AG04450 (cell line): Measurements from ENCODE around the gene JUNB. TPM values are rescaled to one million over a fixed set of nuclear protein-coding genes. Genes with fewer than 3 reads are reported as not detected.

Experiments
- CTCF ChIA-PET: fragments of 300-600, 350-600 bp; formaldehyde crosslinking; extraction: SDS; loops from one replicate; lab custom pipeline; 2022; ENCODE audit warnings: antibody characterized with exemption, inconsistent platforms; lab: Charles Lee
- POLR2A ChIA-PET: fragments of 350-600 bp; formaldehyde crosslinking; extraction: SDS; loops from one replicate; lab custom pipeline; 2021; ENCODE audit warnings: antibody characterized with exemption, inconsistent platforms; lab: Yijun Ruan, JAX
- DNase-seq: peaks from one replicate; pipeline ENCODE4 v3.0.0-alpha.2; 2011; ENCODE audit warnings: low read depth, low spot score
- H3K27ac ChIP-seq: one replicate; pipeline ENCODE4 v1.5.1; 2012; ENCODE audit warnings: low read depth, low read length, control low read depth
- H3K27me3 ChIP-seq: one replicate; pipeline ENCODE4 v1.6.0; 2012; ENCODE audit warnings: low read length; ENCODE audit not compliant: control insufficient read depth, insufficient read depth
- H3K4me3 ChIP-seq: 2 replicates; pipeline ENCODE4 v1.5.1; 2011; ENCODE audit warnings: mild to moderate bottlenecking, low read depth, low read length, control low read depth
- H3K9me3 ChIP-seq: 2 replicates; pipeline ENCODE4 v1.5.1; 2012; ENCODE audit warnings: low read length; ENCODE audit not compliant: control insufficient read depth, insufficient read depth
- CTCF ChIP-seq: IDR thresholded peaks from 2 replicates; pipeline ENCODE4 v1.5.1; 2011; ENCODE audit warnings: low read depth, low read length, control low read depth, inconsistent platforms
- polyA plus RNA-seq: library from polyadenylated mRNA; depleted of rRNA; stranded (reverse); fragments of >200 nt; gene quantifications from 2 replicates; pipeline ENCODE4 v1.2.3, GENCODE V29; 2011; rRNA removed
- small RNA-seq: library from RNA; depleted of rRNA; stranded (forward); fragments of <200 nt; gene quantifications from one replicate; pipeline ENCODE3, GENCODE V24; 2012; ENCODE audit warnings: low read depth; ENCODE audit not compliant: insufficient read length

Gene JUNB
- polyA plus RNA-seq, 1 experiment: 24.1 TPM

GRCh38 chr19:12842511-12842910 is 51.2 kb downstream of the JUNB start:
- no peak overlapping the region for H3K4me3 ChIP-seq
- ChIA-PET CTCF (no interaction called here), POLR2A (no interaction called here)
- no peak overlapping the region for H3K27ac ChIP-seq
- peaks cover 50% of the 10 kb centered on the region for H3K27me3 ChIP-seq
- H3K9me3 ChIP-seq: peaks cover 5% of the 10 kb centered on the region; the same call in 1 of the 2 replicates
- DNase-seq: no peak
- TF ChIP-seq CTCF: no peak

Small RNAs within 50 kb of the gene (small RNA-seq; reads per million reads assigned to genes)
- not detected for gene MIR5684

Other genes starting within 250 kb of the JUNB start
- 3.3 and 4.6 TPM in 2 replicates for gene ZNF564, start 240.0 kb upstream of the JUNB start, polyA plus RNA-seq
- gene ZNF490, start 180.7 kb upstream of the JUNB start, polyA plus RNA-seq: 3.7 and 4.3 TPM in 2 replicates
- gene ZNF791, start 180.6 kb upstream of the JUNB start, polyA plus RNA-seq: 13.1 and 15.8 TPM in 2 replicates
- 30.9 and 39.5 TPM in 2 replicates for gene MAN2B1, start 124.7 kb upstream of the JUNB start, polyA plus RNA-seq
- 5.3 and 6.5 TPM in 2 replicates for gene WDR83, start 124.7 kb upstream of the JUNB start, polyA plus RNA-seq
- 53.4 and 59.1 TPM in 2 replicates for gene DHPS, start 109.6 kb upstream of the JUNB start, polyA plus RNA-seq
- gene GNG14, start 103.5 kb upstream of the JUNB start, polyA plus RNA-seq: not detected in 2 replicates
- gene FBXW9, start 94.9 kb upstream of the JUNB start, polyA plus RNA-seq: 4.8 and 7.2 TPM in 2 replicates
- 47.3 and 58.8 TPM in 2 replicates for gene TNPO2, start 67.6 kb upstream of the JUNB start, polyA plus RNA-seq
- 147 and 161 TPM in 2 replicates for gene TRIR, start 56.8 kb upstream of the JUNB start, polyA plus RNA-seq
- gene GET3, start 54.0 kb upstream of the JUNB start, polyA plus RNA-seq: 114 and 129 TPM in 2 replicates
- gene BEST2, start 39.7 kb upstream of the JUNB start, polyA plus RNA-seq: not detected in 2 replicates
- 5.5 and 6.4 TPM in 2 replicates for gene HOOK2, start 15.9 kb upstream of the JUNB start, polyA plus RNA-seq
- gene PRDX2, start 10.3 kb downstream of the JUNB start, polyA plus RNA-seq: 187 and 237 TPM in 2 replicates
- 1.6 and 2.4 TPM in 2 replicates for gene THSD8, start 10.6 kb downstream of the JUNB start, polyA plus RNA-seq
- 11.6 and 11.7 TPM in 2 replicates for gene RNASEH2A, start 15.1 kb downstream of the JUNB start, polyA plus RNA-seq
- gene RTBDN, start 43.1 kb downstream of the JUNB start, polyA plus RNA-seq: not detected in 2 replicates
- 0.47 and 0.52 TPM in 2 replicates for gene MAST1, start 47.0 kb downstream of the JUNB start, polyA plus RNA-seq
- 28.9 and 39.5 TPM in 2 replicates for gene DNASE2, start 90.0 kb downstream of the JUNB start, polyA plus RNA-seq
- not detected in 2 replicates for gene KLF1, start 95.7 kb downstream of the JUNB start, polyA plus RNA-seq
- 11.4 and 14.0 TPM in 2 replicates for gene GCDH, start 99.7 kb downstream of the JUNB start, polyA plus RNA-seq
- gene SYCE2, start 127.8 kb downstream of the JUNB start, polyA plus RNA-seq: not detected in 2 replicates
- gene FARSA, start 142.2 kb downstream of the JUNB start, polyA plus RNA-seq: 13.5 and 23.0 TPM in 2 replicates
- 1,597 and 1,650 TPM in 2 replicates for gene CALR, start 147.1 kb downstream of the JUNB start, polyA plus RNA-seq
- 36.2 and 41.4 TPM in 2 replicates for gene RAD23A, start 154.4 kb downstream of the JUNB start, polyA plus RNA-seq
- gene GADD45GIP1, start 165.7 kb downstream of the JUNB start, polyA plus RNA-seq: 31.6 and 35.1 TPM in 2 replicates
- not detected in 2 replicates for gene DAND5, start 178.1 kb downstream of the JUNB start, polyA plus RNA-seq
- 15.1 and 22.3 TPM in 2 replicates for gene NFIX, start 204.0 kb downstream of the JUNB start, polyA plus RNA-seq